MCF 10A (cell line): ENCODE results near the gene CIB2. TPM values are rescaled to one million over a fixed set of nuclear protein-coding genes. Genes with fewer than 3 reads are reported as not detected.

Experiments
- BruUV-seq: library from RNA; stranded (reverse); fragments of 400-500 nt; replicated peaks from 2 replicates; lab custom pipeline; 2021; lab: Mats Ljungman, UMichigan
- CTCF ChIA-PET: fragments of 300-600 bp; sonication (Branson Sonifier 250); formaldehyde crosslinking; extraction: SDS; loops from one replicate; lab custom pipeline; 2021; ENCODE audit warnings: antibody characterized with exemption, inconsistent platforms; lab: Yijun Ruan, JAX
- POLR2A ChIA-PET: fragments of 300-600, 350-650 bp; sonication (Branson Sonifier 250); formaldehyde crosslinking; extraction: SDS; loops from one replicate; lab custom pipeline; 2020; ENCODE audit warnings: antibody characterized with exemption, inconsistent platforms; lab: Yijun Ruan, JAX
- DNase-seq: peaks from one replicate; pipeline ENCODE4 v3.0.0-alpha.2; 2018; ENCODE audit not compliant: unreplicated experiment
- H3K27ac Mint-ChIP-seq: one replicate; pipeline ENCODE4 v1.8.0; 2022; ENCODE audit warnings: mild to moderate bottlenecking, low read depth, mixed read lengths; ENCODE audit not compliant: unreplicated experiment
- H3K27me3 Mint-ChIP-seq: one replicate; pipeline ENCODE4 v1.8.0; 2022; ENCODE audit warnings: mixed read lengths; ENCODE audit not compliant: insufficient read depth, unreplicated experiment
- H3K36me3 Mint-ChIP-seq: one replicate; pipeline ENCODE4 v1.8.0; 2022; ENCODE audit warnings: mild to moderate bottlenecking, moderate library complexity, mixed read lengths; ENCODE audit not compliant: insufficient read depth, unreplicated experiment
- H3K4me1 Mint-ChIP-seq: one replicate; pipeline ENCODE4 v1.8.0; 2022; ENCODE audit warnings: mixed read lengths; ENCODE audit not compliant: insufficient read depth, unreplicated experiment
- H3K4me3 Mint-ChIP-seq: one replicate; pipeline ENCODE4 v1.8.0; 2022; ENCODE audit warnings: mild to moderate bottlenecking, moderate library complexity, mixed read lengths; ENCODE audit not compliant: unreplicated experiment
- H3K9me3 Mint-ChIP-seq: one replicate; pipeline ENCODE4 v1.8.0; 2022; ENCODE audit warnings: mixed read lengths; ENCODE audit not compliant: unreplicated experiment
- CTCF ChIP-seq: fragments of 200-600 bp; IDR thresholded peaks from one replicate; pipeline ENCODE4 v1.8.0; 2022; ENCODE audit warnings: antibody characterized with exemption, mild to moderate bottlenecking; ENCODE audit not compliant: unreplicated experiment
- intact Hi-C: fragments of 100-400 bp; cut with micrococcal nuclease; formaldehyde crosslinking; loops from 2 replicates; pipeline ENCODE4 v1.14.1; 2022
- total RNA-seq: library from RNA; stranded (reverse); gene quantifications from 2 replicates; pipeline ENCODE4 v1.2.3, GENCODE V29; 2022

CIB2 gene
- total RNA-seq, 1 experiment from 2014 or later: 0.30 TPM

- POLR2A ChIA-PET: interaction anchor here (1.1 kb wide), 1 partner anchor 18 kb away, joined by 3 read pairs; no protein-coding TSS in a partner anchor
- no peak for TF ChIP-seq CTCF
- Mint-ChIP-seq H3K9me3 (no peaks in the 10 kb centered on the region), H3K4me3 (no peak overlapping the region), H3K27ac (no peak overlapping the region), H3K4me1 (peaks cover 5% of the 10 kb centered on the region), H3K36me3 (no peaks in the 10 kb centered on the region), H3K27me3 (no peaks in the 10 kb centered on the region)
- peak; percentile 17 for DNase-seq
- CTCF ChIA-PET: interaction anchor here (0.7 to 4.8 kb wide), 4 partner anchors 21 to 99 kb away, joined by 3 to 30 read pairs (median 4); no protein-coding TSS in a partner anchor
- intact Hi-C loops: no loop called here
- no TSS peak for BruUV-seq
Observed at GRCh38 chr15:78129077-78129750, 2.0 kb downstream of the CIB2 start.

DNA sequence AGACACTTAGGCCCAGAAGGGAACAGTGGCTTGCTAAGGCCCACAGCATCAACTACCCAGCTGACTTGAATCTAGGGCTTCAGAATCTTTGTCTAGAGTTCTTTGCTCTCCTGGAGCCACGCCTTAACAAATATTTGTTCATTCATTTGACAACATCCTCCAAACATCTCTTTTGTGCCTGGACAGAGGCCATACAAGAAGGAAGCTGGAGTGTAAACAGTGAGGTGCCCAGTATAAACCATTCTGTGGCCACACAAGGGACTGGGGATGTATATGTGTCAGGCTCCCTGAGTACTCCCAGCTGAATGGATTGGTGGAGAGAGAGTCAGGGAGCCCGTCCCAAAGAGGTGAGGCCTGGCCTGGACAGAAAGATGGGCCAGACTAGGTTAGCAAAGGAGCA lies 3.4 kb downstream of the CIB2 start:
- H3K9me3 Mint-ChIP-seq: no peaks in the 10 kb centered on the region
- H3K36me3 Mint-ChIP-seq: no peaks in the 10 kb centered on the region
- intact Hi-C loops: no loop called here
- H3K4me1 Mint-ChIP-seq: peaks cover 5% of the 10 kb centered on the region
- no peak overlapping the region for H3K4me3 Mint-ChIP-seq
- CTCF ChIA-PET: interaction anchor here (0.7 to 4.8 kb wide), 4 partner anchors 14 to 113 kb away, joined by 4 to 30 read pairs (median 10); no protein-coding TSS in a partner anchor
- POLR2A ChIA-PET: no interaction called here
- H3K27ac Mint-ChIP-seq: no peak overlapping the region
- DNase-seq: no peak
- BruUV-seq: no TSS peak
- no peaks in the 10 kb centered on the region for H3K27me3 Mint-ChIP-seq
- no peak for TF ChIP-seq CTCF

DNA sequence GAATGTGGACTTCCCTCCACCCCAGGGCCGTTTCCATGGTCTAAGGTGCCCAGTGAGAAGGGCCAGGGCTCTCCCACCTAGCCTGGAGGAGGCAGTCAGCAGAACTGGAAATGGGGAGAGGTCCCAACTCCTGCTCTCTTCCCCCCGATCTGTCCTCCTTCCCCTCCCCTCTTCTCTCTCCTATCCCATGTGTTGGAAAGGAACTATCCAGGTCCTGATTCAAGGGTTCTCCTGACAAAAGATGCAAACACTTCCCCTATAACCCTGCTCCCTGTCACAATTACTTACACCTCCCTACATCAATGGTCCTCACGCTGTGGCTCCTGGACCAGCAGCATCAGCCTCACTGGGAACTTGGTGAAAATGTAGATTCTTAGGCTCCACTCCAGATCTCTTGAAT lies 6.0 kb downstream of the CIB2 start:
- no peaks in the 10 kb centered on the region for H3K4me1 Mint-ChIP-seq
- H3K36me3 Mint-ChIP-seq: no peaks in the 10 kb centered on the region
- no TSS peak for BruUV-seq
- no peak for TF ChIP-seq CTCF
- H3K4me3 Mint-ChIP-seq: no peak overlapping the region
- intact Hi-C loops: no loop called here
- H3K9me3 Mint-ChIP-seq: no peaks in the 10 kb centered on the region
- CTCF ChIA-PET: interaction anchor here (3.0 kb wide), 1 partner anchor 116 kb away, joined by 17 read pairs; no protein-coding TSS in a partner anchor
- H3K27ac Mint-ChIP-seq: no peak overlapping the region
- DNase-seq: no peak
- no peaks in the 10 kb centered on the region for H3K27me3 Mint-ChIP-seq
- POLR2A ChIA-PET: no interaction called here

GRCh38 chr15:78120523-78120922 lies 10.7 kb downstream of the CIB2 start:
- Mint-ChIP-seq H3K36me3 (no peaks in the 10 kb centered on the region), H3K4me3 (no peak overlapping the region), H3K9me3 (no peaks in the 10 kb centered on the region), H3K27me3 (no peaks in the 10 kb centered on the region), H3K27ac (no peak overlapping the region), H3K4me1 (no peaks in the 10 kb centered on the region)
- no peak for TF ChIP-seq CTCF
- intact Hi-C loops: no loop called here
- POLR2A ChIA-PET: no interaction called here
- CTCF ChIA-PET: interaction anchor here (0.8 to 1.6 kb wide), 7 partner anchors 8 to 294 kb away, joined by 3 to 6 read pairs (median 4); no protein-coding TSS in a partner anchor
- DNase-seq: no peak
- BruUV-seq: no TSS peak
